ENCODE data around the gene VGLL4. TPM values are rescaled to one million over a fixed set of nuclear protein-coding genes. Genes with fewer than 3 reads are reported as not detected.

Gene VGLL4
- polyA plus RNA-seq, 10 donors, result 40.6 to 52.1 (median 45.3) TPM

GRCh38 chr3:11508346-11509172, 135.2 kb downstream of the VGLL4 start:
- DNase-seq, result no peak

- DNase-seq, result no peak
Observed at GRCh38 chr3:11507719-11508118, 136.0 kb downstream of the VGLL4 start.

Other genes starting within 250 kb of the VGLL4 start
- 10 to 100 TPM; 11.3 to 16.7 (median 13.0) TPM for gene TAMM41, start 203.0 kb upstream of the VGLL4 start, polyA plus RNA-seq (ENCODE audit: insufficient read length in 10 of 10)